Panc1 (cell line): ENCODE results near the gene TRIM16.

Experiments
- SIN3A ChIP-seq: IDR thresholded peaks from 2 replicates; pipeline ENCODE4 v1.6.1; 2012; ENCODE audit warnings: low read depth, mild to moderate bottlenecking, low read length, moderate library complexity, borderline replicate concordance; ENCODE audit not compliant: insufficient read depth
- TF ChIP-seq, protein P1 (sequence below): fragments of 450-650 bp; IDR thresholded peaks from 2 replicates; pipeline ENCODE4 v1.5.1; 2017; ENCODE audit warnings: mild to moderate bottlenecking

DNA sequence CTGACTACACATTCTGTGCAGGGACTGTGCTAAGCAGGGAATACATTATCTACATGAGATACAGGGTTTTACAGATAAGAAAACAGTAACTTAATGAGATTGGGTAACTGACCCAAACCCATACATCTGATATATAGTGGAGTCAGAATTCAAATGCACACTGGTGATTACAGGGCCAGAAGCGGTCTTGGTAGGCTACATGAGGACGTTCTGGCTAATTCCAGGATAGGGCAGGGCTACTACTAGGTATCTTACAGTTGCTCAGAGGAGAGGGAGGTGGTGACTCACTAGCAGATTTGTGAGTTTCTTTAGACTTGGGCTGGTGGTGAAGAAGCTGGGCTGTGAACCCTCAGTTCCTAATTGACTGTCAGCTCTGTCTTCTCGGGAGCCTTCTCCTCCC is 21.4 kb downstream of the TRIM16 start:
- TF ChIP-seq, protein P1, sequence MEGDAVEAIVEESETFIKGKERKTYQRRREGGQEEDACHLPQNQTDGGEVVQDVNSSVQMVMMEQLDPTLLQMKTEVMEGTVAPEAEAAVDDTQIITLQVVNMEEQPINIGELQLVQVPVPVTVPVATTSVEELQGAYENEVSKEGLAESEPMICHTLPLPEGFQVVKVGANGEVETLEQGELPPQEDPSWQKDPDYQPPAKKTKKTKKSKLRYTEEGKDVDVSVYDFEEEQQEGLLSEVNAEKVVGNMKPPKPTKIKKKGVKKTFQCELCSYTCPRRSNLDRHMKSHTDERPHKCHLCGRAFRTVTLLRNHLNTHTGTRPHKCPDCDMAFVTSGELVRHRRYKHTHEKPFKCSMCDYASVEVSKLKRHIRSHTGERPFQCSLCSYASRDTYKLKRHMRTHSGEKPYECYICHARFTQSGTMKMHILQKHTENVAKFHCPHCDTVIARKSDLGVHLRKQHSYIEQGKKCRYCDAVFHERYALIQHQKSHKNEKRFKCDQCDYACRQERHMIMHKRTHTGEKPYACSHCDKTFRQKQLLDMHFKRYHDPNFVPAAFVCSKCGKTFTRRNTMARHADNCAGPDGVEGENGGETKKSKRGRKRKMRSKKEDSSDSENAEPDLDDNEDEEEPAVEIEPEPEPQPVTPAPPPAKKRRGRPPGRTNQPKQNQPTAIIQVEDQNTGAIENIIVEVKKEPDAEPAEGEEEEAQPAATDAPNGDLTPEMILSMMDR = no peak
- TF ChIP-seq SIN3A = no peak
